ENCODE measurements around the gene ZNF346.
"Not testable (repeated sequence)": the region's sequence is repeated elsewhere in the genome, so short reads cannot be mapped to it uniquely, and the experiment has no call there.

Gene ZNF346, protein sequence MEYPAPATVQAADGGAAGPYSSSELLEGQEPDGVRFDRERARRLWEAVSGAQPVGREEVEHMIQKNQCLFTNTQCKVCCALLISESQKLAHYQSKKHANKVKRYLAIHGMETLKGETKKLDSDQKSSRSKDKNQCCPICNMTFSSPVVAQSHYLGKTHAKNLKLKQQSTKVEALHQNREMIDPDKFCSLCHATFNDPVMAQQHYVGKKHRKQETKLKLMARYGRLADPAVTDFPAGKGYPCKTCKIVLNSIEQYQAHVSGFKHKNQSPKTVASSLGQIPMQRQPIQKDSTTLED

DNA sequence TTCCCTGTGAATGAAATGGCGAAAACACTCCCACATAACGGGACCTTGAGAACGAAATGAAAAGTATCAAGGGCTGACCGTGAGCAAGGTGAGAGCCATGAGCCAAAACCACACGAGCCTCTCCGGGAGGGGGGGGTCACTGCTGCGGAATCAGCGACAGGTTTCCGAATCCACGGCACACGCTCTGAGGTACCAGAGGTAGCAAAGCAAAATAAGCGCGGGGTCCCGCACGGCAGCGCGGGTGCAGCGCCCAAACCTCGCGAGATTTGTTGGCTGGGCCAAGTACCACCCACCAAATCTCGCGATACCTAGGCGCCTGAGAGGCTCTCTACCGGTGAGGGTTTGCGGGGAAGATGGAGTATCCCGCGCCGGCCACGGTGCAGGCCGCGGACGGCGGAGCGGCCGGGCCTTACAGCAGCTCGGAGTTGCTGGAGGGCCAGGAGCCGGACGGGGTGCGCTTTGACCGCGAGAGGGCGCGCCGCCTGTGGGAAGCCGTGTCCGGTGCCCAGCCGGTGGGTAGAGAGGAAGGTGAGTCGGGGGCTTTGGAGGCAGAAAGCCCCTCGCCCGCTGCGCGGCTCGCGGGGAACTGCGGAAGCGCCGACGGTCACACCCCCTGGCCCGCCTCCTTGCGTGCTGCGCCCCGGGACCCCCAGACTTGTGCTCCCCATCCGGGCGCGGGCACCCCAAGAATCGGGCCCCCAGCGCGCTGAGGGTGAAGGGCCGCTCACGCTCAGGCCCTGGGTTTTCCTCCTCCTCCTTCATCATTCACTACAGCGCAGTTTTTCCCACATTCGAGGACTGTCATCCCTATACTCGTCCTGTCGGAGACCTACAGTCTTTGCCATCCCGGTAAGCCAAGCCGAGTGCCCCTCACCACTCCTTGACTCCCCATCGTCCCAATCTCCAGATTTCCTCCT lies at the start of gene ZNF346:
Gene ZNF346 (plus strand): TSS at position 311 of the 917 bp plus-strand sequence. CDS start 43 bp downstream, at position 354.
- DNase-seq: peak; percentile 87

DNA sequence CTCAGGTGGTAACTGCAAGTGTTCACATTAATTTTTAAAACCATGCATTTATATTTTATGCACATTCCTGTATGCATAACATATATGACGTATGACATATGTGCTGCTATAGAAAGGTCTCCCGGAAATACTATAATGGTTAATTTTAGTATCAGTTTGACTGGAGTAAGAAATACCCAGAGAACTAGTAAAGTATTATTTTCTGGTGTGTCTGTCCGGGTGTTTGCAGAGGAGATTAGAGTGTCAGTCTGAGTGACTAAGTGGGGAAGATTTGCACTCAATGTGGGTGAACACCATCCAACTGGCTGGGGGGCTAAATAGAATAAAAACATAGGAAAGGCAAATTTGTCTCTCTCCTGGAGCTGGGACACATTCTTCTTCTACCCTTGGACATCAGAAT lies 42.8 kb upstream of the ZNF346 start:
- no peak for DNase-seq

DNA sequence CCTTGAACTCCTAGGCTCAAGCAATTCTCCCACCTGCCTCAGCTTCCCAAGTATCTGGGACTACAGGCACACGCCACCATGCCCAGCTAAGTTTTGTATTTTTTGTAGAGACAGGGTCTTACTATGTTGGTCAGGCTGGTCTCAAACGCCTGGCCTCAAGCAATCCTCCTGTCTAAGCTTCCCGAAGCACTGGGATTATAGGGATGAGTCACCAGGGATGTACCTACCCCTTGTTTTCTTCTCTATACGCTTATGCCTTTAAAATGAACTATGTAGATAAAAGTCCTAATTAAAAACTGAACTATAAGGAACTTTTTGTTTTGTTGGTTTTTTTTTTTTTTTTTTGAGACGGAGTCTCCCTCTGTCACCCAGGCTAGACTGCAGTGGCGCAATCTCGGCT lies 41.7 kb upstream of the ZNF346 start:
- no peak for DNase-seq

DNA sequence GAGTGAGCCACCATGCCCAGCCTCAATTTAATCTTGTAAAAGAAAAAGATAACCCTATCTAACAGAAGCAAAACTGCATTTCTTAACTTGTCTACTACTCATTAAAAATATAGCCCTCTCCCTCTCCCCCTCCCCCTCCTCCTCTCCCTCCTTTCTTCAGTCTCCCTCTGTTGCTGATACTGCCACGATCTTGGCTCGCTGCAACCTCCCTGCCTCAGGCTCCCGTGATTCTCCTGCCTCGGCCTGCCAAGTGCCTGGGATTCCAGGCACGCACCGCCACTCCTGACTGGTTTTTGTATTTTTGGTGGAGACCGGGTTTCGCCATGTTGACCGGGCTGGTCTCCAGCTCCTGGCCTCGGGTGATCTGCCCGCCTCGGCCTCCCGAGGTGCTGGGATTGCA lies 39.4 kb upstream of the ZNF346 start:
- not testable (repeated sequence) for DNase-seq

DNA sequence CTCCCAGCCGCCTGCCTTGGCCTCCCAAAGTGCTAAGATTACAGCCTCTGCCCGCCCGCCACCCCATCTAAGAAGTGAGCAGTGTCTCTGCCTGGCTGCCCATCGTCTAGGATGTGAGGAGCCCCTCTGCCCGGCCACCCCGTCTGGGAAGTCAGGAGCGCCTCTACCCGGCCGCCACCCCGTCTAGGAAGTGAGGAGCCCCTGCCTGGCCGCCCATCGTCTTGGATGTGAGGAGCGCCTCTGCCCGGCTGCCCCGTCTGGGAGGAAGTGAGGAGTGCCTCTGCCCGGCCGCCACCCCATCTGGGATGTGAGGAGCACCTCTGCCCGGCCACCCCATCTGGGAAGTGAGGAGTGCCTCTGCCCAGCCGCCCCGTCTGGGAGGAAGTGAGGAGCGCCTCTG lies 38.9 kb upstream of the ZNF346 start:
- not testable (repeated sequence) for DNase-seq

DNA sequence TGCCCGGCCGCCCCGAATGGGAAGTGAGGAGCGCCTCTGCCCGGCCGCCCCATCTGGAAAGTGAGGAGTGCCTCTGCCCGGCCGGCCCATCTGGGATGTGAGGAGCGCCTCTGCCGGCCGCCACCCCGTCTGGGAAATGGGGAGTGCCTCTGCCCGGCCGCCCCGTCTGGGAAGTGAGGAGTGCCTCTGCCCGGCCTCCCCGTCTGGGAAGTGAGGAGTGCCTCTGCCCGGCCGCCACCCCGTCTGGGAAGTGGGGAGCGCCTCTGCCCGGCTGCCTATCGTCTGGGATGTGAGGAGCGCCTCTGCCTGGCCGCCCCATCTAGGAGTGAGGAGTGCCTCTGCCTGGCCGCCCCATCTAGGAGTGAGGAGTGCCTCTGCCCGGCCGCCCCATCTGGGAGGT lies 38.3 kb upstream of the ZNF346 start:
- DNase-seq: not testable (repeated sequence)

DNA sequence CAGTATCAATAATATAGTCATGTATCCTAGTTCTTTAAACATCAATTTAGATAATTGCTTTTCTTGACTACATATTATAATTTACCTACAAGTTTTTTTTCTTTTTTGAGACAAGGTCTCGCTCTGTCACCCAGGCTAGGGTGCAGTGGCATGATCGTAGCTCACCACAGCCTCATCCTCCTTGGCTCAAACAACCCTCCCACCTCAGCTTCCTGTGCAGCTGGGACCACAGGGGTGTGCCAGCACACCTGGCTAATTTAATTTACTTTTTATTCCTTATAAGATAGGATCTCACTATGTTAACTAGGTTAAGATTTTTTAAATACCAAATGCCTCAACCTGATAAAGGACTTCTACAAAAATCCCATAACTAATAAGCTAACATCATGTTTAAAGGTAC lies 37.0 kb upstream of the ZNF346 start:
- DNase-seq: no peak

DNA sequence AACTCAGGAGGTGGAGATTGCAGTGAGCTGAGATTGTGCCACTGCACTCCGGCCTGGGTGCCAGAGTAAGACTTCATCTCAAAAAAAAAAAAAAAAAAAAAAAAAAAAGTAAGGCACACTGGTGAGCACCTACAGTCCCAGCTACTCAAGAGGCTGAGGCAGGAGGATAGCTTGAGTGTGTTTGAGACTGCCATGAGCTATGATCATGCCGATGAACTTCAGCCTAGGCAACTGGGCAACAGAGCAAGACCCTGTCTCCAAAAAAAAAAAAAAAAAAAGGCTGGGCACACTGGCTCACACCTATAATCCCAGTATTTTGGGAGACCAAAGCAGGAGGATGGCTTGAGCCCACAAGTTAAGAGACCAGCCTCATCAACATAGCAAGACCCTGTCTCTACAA lies 36.2 kb upstream of the ZNF346 start:
- DNase-seq: no peak

DNA sequence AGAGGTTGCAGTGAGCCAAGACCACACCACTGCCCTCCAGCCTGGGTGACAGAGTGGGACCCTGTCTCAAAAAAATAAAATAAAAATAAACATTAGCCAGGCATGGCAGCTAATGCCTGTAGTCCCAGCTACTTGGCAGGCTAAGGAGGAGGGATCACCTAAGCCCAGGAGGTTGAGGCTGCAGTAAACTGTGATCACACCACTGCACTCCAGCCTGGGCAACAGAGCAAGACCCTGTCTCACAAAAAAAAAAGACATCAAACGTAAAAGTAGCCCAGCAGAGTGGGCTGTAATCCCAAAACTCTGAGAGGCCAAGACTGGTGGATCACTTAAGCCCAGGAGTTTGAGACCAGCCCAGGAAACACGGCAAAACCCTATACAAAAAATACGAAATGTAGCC lies 34.9 kb upstream of the ZNF346 start:
- no peak for DNase-seq

DNA sequence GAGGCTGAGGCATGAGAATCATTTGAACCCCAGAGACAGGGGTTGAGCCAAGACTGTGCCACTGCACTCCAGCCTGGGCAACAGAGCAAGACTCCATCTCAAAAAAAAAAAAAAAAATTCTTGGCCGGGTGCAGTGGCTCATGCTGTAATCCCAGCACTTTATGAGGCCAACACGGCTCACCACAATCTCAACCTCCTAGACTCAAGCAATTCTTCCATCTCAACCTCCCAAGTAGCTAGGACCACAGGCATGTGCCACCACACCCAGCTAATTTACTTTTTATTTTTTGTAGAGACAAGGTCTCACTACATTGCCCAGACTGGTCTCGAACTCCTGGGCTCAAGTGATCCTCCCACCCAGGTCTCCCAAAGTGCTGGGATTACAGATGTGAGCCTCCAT lies 29.4 kb upstream of the ZNF346 start:
- not testable (repeated sequence) for DNase-seq

DNA sequence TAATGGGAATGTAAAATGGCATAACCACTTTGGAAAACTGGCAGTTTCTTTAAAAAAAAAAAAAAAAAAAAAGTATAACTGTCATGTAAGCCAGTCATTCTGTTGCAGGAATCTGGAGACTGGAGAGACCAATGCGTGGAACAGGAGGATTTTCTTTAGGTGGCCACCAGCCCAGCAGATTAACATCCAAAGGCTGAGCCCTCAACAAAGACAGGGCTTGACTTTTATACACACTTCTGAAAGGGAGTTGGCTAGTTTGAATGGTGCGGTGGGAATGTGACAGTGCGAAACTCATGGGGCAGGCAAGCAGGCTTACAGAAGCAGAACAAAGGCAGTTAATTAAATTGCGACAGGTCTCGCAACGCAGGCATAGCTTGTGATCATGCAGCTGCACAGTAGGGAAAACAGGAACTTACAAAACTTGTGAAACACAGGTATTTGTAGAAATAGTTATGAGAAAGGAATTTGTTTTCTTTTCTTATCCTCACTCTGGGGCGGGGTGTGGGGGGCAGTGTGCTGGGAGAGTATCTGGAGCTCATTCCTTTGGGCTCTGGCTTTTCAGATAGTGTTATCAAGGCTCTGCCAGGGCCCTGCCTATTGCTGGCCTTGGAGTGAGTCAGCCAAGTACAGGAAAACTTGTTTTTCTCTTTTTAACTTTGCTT lies 27.9 kb upstream of the ZNF346 start:
- DNase-seq: no peak

DNA sequence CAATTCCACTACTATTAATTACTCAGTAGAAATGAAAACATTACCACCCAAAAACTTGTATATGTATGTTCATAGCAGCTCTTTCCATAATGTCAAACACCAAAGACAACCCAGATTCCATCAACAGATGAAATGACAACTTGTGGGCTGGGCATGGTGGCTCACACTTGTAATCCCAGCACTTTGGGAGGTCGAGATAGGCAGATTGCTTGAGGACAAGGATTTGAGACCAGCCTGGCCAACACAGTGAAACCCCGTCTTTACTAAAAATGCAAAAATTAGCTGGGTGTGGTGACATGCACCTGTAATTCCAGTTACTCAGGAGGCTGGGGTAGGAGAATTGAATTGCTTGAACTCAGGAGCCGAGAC lies 27.4 kb upstream of the ZNF346 start:
- no peak for DNase-seq

DNA sequence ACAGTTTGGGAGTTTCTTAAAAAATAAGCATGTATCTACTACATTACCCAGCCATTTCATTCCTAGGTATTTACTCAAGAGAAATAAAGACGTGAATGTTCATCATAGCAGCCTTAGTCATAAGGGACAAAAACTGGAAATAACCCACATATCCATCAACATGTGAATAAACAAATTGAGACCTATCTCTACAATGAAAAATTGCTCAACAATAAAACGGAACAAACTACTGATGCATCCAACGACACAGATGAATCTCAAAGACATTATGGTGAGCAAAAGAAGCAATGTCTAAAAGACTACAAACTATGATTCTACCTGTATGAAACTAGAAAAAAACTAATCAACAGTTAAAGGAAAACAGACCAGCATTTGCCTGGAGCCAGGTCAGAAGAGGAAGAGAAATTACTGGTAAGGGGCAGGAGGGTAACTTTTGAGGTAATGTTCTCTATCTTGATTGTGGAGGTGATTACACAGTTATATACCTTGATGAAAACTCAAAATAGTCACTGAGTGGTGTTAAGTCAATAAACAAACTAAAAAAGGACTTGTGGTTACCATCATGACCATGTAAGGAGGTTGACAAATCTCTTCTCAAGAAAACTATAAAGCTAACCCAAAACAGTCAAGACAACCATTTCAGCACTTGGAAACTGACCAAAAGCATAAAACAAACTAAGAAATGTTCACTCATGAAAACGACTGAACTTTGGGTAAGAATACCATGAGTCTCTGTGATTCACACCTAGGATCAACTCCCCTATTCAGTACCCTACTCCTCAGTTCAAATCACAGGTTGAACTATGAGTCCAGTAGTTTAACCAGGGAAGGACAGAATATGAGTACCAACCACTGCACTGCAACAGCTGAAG lies 26.4 kb upstream of the ZNF346 start:
- DNase-seq: no peak

DNA sequence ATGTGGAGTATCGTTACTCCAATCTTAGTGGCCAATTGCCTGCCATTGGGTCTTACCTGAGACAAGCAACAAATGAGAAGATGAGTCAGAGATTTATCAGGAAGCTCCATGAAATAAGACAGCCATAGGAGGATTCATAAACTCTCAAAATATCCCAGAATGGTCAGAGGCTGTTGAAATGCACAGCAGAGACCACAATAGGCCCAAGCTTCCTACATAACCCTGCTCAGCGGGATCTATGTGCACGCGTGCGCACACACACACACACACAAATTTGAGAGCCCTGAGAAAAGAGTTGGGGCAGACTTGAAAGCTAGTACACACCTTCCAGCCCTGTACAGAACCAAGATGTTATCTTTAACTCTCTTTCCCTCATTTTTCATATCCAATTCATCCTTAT lies 25.7 kb upstream of the ZNF346 start:
- no peak for DNase-seq

DNA sequence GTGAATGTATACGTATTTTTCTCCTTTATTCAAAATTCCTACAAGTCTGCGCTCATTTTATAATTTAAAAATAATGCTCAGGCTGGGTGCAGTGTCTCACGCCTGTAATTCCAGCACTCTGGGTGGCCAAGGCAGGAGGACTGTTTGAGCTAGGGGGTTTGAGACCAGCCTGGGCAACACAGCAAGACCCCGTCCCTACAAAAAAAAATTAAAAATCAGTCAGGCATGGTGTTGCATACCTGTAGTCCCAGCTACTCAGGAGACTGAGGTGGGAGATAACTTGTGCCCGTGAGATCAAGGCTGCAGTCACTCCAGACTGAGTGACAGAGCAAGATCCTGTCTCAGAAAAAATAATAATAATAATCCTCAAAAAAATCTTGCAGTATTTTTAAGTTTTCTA lies 23.7 kb upstream of the ZNF346 start:
- no peak for DNase-seq

DNA sequence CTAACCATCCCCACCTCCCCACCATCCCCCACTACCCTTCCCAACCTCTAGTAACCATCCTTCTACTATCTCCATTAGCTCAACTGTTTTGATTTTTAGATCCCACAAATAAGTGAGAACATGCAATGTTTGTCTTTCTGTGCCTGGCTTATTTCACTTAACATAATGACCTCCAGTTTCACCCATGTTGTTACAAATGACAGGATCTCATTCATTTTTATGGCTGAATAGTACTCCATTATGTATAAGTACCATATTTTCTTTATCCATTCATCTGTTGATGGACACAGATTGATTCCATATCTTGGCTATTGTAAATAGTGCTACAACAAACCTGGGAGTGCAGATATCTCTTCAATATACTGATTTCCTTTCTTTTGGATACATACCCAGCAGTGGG lies 23.0 kb upstream of the ZNF346 start:
- DNase-seq: not testable (repeated sequence)

DNA sequence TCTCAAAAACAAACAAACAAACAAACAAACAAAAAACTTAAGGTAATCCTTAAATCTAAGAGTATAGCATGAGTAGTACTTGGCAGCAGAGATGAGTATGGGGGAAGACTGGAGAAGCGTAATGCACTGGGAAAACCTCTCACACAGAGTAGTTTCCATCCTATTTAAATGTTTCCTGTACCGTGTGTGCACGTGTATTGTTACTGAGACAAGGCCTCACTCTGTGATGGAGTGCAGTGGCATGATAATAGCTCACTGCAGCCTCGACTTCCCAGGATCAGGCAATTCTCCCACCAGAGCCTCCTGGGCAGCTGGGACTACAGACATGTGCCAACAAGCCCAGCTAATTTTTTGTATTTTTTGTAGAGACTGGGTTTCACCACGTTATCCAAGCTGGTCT lies 18.8 kb upstream of the ZNF346 start:
- no peak for DNase-seq

DNA sequence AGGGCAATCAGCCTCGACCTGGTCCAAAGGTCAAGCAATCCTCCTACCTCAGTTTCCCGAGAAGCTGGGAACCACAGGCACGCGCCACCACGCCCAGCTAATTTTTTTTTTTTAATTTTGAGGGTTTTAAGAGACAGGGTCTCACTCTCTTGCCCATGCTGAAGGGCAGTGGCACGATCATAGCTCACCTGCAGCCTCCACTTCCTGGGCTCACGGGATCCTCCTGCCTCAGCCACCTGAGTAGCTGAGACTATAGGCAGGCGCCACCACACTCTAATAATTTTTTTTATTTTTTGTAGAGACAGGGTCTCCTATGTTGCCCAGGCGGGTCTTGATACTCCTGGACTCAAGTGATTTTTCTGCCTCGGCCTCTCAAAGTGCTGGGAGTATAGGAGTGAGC lies 17.5 kb upstream of the ZNF346 start:
- DNase-seq: no peak

DNA sequence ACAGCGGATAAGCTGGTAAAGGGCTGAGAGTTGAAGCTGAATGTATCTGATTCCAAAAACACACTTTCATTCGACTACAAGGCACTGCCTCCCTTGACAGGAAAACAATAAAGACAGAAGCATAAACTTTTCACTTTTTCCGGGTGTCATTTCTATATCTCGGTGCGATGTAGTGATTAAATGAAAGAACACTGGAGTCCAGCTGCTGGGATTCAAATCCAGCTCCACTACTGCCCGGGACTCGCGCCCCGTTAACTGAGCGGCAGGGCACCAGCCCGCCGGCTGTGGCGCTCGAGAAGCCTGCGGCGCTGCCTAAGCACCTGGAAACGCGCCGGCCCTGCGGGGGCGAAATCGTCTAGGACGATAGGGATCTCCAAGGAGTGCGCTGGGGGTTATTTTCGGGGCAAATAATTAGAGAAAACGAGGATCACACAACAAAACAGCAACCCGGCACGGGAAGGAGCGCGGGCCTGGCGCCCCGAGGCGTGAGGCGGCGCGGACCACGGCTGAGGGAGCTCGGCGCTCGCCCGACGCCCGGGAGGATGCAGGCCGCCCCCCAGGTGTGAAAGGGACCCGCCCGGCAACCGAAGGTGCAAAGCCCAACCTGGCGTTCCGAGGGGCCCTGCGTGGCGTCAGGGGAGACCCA lies 16.8 kb upstream of the ZNF346 start:
- peak; percentile 55 for DNase-seq

DNA sequence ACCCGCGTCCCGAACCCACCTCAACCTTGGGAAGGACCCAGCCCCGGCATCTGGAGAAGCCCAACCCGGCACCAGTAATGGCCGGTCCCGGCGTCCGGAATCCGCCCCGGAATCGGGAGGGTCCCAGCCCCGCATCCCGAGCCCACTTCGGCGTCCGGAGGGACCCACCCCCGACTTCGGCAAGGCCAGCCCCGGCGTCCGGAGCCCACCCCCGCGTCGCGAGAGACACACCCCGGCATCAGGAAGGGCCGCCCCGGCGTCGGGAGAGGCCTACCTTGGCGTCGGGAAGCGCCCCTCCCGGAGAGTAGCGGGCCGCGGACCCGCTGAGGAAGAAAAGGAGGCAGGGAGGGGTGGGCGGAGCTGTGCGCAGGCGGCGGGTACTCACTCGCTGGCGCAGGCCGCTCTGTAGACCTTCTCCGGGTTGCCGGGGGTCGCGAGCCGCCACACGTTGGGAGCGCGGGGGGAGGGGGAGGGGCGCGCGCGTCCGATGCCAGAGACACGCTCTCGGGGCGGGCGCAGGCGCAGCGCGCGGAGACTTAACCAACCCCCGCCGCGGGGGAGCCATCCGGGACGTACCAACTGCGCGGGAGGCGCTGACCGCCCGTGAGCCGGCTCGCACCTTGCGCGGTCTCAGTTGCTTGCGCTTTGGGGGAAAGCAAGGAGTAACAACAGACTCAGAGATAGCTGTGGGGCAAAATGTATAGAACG lies 16.1 kb upstream of the ZNF346 start, which contains the start of gene UIMC1:
Gene UIMC1 (minus strand): TSS at position 515 of the 708 bp plus-strand sequence. CDS start 24,164 bp downstream, outside the sequence.
- DNase-seq: peak; percentile 92

DNA sequence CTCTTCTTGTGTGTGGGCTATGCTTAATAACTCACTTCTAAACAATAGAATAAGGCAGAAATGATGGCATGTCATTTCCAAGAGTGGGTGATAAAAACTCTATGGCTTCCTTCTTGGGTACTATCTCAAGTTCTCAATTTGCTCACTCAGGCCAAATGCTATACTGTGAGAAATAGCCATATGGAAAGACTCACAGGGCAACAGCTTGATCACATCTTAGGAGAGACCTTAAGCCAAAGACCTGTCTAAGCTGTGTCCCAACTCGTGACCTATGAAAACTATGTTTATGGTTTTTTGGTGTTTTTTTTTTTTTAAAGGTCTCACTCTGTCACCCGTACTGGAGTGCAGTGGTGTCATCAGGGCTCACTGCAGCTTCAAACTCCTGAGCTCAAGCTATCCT lies 13.8 kb upstream of the ZNF346 start:
- no peak for DNase-seq
